HG03066 (cell line): ENCODE results near the gene MAPK8.
"Not testable (repeated sequence)": the region's sequence is repeated elsewhere in the genome, so short reads cannot be mapped to it uniquely, and the experiment has no call there.

ENCODE experiments used
- ATAC-seq: cut with Tn5 transposase; IDR thresholded peaks from one replicate; pipeline ENCODE4 v1.9.1; 2021; ENCODE audit warnings: low read depth; ENCODE audit not compliant: unreplicated experiment

Gene MAPK8

GRCh38 chr10:48411510-48411909 lies 105.0 kb downstream of the MAPK8 start:
- no peak for ATAC-seq

GRCh38 chr10:48412081-48412480 lies 105.6 kb downstream of the MAPK8 start:
- ATAC-seq, result no peak

- no peak for ATAC-seq
Observed at GRCh38 chr10:48412933-48413332, 106.5 kb downstream of the MAPK8 start.

- ATAC-seq, result no peak
Observed at GRCh38 chr10:48414160-48414559, 107.7 kb downstream of the MAPK8 start.

- ATAC-seq, result no peak
Observed at GRCh38 chr10:48414778-48415177, 108.3 kb downstream of the MAPK8 start.

GRCh38 chr10:48416584-48417232 lies 110.2 kb downstream of the MAPK8 start:
- ATAC-seq, result no peak

- no peak for ATAC-seq
Observed at GRCh38 chr10:48417374-48417773, 110.9 kb downstream of the MAPK8 start.

- no peak for ATAC-seq
Observed at GRCh38 chr10:48418189-48418788, 111.8 kb downstream of the MAPK8 start.

- ATAC-seq, result no peak
Observed at GRCh38 chr10:48419714-48420113, 113.2 kb downstream of the MAPK8 start.

- not testable (repeated sequence) for ATAC-seq
Observed at GRCh38 chr10:48421862-48422261, 115.4 kb downstream of the MAPK8 start.

GRCh38 chr10:48423884-48424283 lies 117.4 kb downstream of the MAPK8 start:
- no peak for ATAC-seq

- no peak for ATAC-seq
Observed at GRCh38 chr10:48428896-48429295, 122.4 kb downstream of the MAPK8 start.

- ATAC-seq, result no peak
Observed at GRCh38 chr10:48429309-48429708, 122.8 kb downstream of the MAPK8 start.

GRCh38 chr10:48430402-48430993 lies 124.0 kb downstream of the MAPK8 start:
- no peak for ATAC-seq

- no peak for ATAC-seq
Observed at GRCh38 chr10:48431871-48432270, 125.4 kb downstream of the MAPK8 start.

- ATAC-seq, result no peak
Observed at GRCh38 chr10:48437546-48437945, 131.1 kb downstream of the MAPK8 start.

GRCh38 chr10:48439031-48439430 lies 132.6 kb downstream of the MAPK8 start:
- ATAC-seq, result no peak

GRCh38 chr10:48439581-48440041 lies 133.1 kb downstream of the MAPK8 start:
- no peak for ATAC-seq

GRCh38 chr10:48440771-48441170 lies 134.3 kb downstream of the MAPK8 start:
- no peak for ATAC-seq

GRCh38 chr10:48442090-48442808 lies 135.8 kb downstream of the MAPK8 start:
- ATAC-seq, result no peak

- ATAC-seq, result no peak
Observed at GRCh38 chr10:48442809-48443177, 136.3 kb downstream of the MAPK8 start.
